Epithelial cell of esophagus (primary cell): ENCODE data around the gene SYCP1.
"Not testable (repeated sequence)": the region's sequence is repeated elsewhere in the genome, so short reads cannot be mapped to it uniquely, and the experiment has no call there.

ENCODE experiments used
- DNase-seq: peaks from one replicate; pipeline ENCODE4 v3.0.0; 2010; ENCODE audit warnings: low read depth
- H3K4me3 ChIP-seq: 2 replicates; pipeline ENCODE4 v1.5.1; 2011; ENCODE audit warnings: mild to moderate bottlenecking, low read length, control low read depth
- TF ChIP-seq, protein P1 (sequence below): IDR thresholded peaks from 2 replicates; pipeline ENCODE4 v1.5.1; 2011; ENCODE audit warnings: low read depth, mild to moderate bottlenecking, low read length, control low read depth, inconsistent platforms; ENCODE audit not compliant: insufficient read depth; ENCODE audit errors: missing control alignments

SYCP1 gene, protein sequence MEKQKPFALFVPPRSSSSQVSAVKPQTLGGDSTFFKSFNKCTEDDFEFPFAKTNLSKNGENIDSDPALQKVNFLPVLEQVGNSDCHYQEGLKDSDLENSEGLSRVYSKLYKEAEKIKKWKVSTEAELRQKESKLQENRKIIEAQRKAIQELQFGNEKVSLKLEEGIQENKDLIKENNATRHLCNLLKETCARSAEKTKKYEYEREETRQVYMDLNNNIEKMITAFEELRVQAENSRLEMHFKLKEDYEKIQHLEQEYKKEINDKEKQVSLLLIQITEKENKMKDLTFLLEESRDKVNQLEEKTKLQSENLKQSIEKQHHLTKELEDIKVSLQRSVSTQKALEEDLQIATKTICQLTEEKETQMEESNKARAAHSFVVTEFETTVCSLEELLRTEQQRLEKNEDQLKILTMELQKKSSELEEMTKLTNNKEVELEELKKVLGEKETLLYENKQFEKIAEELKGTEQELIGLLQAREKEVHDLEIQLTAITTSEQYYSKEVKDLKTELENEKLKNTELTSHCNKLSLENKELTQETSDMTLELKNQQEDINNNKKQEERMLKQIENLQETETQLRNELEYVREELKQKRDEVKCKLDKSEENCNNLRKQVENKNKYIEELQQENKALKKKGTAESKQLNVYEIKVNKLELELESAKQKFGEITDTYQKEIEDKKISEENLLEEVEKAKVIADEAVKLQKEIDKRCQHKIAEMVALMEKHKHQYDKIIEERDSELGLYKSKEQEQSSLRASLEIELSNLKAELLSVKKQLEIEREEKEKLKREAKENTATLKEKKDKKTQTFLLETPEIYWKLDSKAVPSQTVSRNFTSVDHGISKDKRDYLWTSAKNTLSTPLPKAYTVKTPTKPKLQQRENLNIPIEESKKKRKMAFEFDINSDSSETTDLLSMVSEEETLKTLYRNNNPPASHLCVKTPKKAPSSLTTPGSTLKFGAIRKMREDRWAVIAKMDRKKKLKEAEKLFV

DNA sequence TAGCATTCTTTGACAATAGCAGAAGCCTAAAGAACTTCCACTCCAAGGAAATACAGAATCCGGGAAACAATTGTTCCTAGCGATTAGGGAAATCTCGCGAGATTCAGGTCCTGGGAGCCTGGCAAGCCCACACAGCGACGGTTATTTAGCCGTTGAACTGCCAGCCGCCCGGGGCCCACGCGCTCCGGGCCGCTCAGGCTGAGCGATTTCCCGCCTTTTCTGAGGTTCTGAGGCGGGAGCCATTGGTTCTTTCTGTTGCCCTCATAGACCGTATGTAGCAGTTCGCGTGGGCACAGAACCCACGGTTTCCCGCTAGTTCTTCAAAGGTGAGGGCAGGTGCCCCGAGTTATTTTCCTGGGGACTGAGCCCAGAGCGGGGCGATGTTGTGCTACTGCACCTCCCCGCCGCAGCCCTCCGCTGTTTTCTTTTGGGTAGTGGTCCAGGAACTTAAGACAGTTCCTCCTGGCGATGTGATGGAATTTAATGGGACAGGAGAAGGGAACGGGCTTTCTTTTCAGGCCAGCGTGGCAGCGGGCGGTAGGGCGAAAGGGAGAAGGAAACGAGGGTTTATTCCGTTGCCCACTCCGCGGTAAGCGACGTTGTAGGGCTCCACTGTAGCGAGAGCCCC, at the start of gene SYCP1:
Gene SYCP1 (plus strand): TSS at position 171 of the 628 bp plus-strand sequence. CDS start 602 bp downstream, outside the sequence.
- no peak for DNase-seq
- TF ChIP-seq, protein P1, sequence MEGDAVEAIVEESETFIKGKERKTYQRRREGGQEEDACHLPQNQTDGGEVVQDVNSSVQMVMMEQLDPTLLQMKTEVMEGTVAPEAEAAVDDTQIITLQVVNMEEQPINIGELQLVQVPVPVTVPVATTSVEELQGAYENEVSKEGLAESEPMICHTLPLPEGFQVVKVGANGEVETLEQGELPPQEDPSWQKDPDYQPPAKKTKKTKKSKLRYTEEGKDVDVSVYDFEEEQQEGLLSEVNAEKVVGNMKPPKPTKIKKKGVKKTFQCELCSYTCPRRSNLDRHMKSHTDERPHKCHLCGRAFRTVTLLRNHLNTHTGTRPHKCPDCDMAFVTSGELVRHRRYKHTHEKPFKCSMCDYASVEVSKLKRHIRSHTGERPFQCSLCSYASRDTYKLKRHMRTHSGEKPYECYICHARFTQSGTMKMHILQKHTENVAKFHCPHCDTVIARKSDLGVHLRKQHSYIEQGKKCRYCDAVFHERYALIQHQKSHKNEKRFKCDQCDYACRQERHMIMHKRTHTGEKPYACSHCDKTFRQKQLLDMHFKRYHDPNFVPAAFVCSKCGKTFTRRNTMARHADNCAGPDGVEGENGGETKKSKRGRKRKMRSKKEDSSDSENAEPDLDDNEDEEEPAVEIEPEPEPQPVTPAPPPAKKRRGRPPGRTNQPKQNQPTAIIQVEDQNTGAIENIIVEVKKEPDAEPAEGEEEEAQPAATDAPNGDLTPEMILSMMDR, result no peak

GRCh38 chr1:114819869-114820268, 34.8 kb upstream of the SYCP1 start:
- H3K4me3 ChIP-seq, result no peak overlapping the region
- DNase-seq, result no peak
- TF ChIP-seq, protein P1, result no peak

More for the DNA sequence above, at the start of gene SYCP1:
- peak within 1 kb of the TSS; percentile 8 for H3K4me3 ChIP-seq

GRCh38 chr1:114820392-114820791, 34.3 kb upstream of the SYCP1 start:
- TF ChIP-seq, protein P1, result no peak
- no peak overlapping the region for H3K4me3 ChIP-seq
- DNase-seq, result no peak

GRCh38 chr1:114821978-114822377, 32.7 kb upstream of the SYCP1 start:
- DNase-seq, result no peak
- H3K4me3 ChIP-seq, result no peak overlapping the region
- TF ChIP-seq, protein P1, result no peak

GRCh38 chr1:114828251-114828650, 26.4 kb upstream of the SYCP1 start:
- DNase-seq, result peak; percentile 74
- H3K4me3 ChIP-seq, result no peak overlapping the region
- TF ChIP-seq, protein P1, result no peak

GRCh38 chr1:114830075-114830474, 24.6 kb upstream of the SYCP1 start:
- not testable (repeated sequence) for H3K4me3 ChIP-seq, DNase-seq
